SIG-M5 treated with dmso at 0.1 percent for 504 hours (cell line): ENCODE results near the gene GID8.
"Not testable (repeated sequence)": the region's sequence is repeated elsewhere in the genome, so short reads cannot be mapped to it uniquely, and the experiment has no call there.

Experiments used
- DNase-seq: peaks from one replicate; lab custom pipeline; 2025; ENCODE audit not compliant: unreplicated experiment; lab: John Stamatoyannopoulos, UW

Gene GID8

DNA sequence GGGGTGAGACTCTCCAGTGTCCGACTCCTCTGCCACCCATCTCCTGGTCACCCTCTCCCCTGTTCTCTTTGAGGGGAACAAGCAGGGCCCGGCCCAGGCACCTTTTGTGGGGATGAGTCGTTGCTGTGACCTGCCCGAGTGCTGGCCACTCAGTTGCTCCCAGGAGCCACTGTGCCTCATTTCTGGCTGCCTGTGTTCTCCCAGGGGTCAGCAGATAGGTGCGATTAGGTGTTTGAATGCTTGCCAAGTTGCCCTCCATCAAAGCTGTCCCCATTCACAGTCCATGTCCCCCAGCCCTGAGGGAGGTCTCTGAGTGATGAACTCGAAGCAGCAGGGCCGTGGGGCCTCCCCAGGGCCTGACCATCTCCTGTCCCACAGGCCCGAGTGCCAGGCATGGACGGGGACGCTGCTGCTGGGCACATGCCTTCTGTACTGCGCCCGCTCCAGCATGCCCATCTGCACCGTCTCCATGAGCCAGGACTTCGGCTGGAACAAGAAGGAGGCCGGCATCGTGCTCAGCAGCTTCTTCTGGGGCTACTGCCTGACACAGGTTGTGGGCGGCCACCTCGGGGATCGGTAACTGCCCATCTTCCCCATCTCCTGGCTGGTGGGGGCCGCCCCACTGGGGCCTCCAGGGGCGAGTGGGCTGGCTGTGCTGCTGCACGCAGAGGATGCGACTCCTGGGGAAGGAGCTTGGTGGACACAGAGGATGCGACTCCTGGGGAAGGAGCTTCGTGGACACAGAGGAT is 18.6 kb downstream of the GID8 start:
- DNase-seq = no peak

- DNase-seq = no peak
These were observed 19.5 kb downstream of the GID8 start for GRCh38 chr20:62957136-62958117.

DNA sequence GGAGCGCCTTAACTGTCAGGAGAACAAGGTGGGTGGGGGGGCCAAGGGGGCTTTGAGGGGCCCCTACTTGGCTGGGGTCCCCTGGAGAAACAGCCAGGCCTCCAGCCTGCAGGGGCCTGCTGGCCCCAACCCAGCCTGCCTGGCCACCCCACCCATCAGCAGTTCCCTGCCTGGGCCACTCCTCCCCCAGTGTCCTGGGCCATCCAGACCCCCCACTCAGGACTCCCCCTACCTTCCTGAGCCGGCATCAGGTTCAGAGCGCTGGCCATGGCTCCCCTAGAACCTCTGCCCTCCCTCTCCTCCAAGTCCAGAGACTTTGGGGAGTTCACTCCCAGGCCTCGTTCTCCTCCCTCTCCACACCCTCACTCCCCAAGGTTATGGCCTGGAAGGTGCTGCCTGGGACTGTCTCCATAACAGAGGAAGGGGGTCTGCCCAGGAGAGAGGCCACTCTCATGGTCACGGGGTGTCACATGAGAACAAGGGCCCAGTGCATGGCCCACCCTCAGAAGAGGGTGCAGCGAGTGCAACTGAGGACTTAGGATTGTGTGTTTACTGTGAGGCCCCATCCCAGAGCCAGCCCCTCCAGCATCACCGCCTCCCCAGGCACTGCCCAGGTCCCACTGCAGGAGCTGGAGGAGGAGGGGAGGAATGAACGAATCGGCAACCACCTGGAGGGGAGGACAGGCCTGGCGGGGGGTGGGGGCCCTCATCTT is 20.6 kb downstream of the GID8 start:
- DNase-seq = no peak

DNA sequence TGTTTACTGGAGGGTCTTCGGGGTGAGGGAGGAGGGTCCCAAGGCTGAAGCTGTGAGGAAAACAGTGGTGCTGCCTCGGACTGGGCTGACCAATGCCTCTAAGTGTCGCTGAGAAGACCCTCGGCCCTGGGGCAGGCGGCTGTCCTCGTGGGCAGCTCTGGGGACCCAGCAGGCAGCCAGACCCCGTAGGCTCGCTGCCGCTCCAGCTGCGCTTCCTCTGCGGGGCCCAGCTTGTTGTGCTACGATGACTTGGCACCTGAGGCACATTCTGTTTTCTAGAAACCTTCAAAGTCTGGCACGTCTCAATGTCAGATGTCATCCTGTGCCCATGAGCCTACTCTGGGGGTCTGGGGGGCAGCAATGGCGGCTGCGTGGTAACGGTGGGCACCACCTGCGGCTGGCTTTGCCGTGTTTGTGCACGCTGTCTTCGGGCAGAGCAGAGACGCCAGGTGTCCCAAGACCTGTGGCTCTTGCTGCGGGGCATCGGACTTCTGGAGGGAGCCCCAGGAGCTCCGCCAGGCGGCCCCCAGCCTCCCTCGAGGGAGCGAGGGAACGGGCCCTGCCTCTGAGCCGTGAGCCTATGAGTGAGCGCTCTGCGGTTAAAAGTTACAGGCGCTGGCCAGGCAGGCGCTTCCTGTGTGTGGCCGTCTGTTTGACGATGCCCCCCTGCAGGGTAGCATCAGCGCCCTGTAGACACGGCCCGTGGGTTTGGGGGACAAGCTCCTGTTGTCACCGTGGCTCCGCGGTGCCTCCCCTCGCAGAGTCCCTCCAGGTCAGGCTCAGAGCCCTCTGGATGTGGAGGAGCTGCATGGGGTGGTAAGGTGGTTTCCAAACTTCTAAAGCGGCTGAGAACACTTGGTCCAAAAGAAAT is 21.4 kb downstream of the GID8 start:
- no peak for DNase-seq

DNA sequence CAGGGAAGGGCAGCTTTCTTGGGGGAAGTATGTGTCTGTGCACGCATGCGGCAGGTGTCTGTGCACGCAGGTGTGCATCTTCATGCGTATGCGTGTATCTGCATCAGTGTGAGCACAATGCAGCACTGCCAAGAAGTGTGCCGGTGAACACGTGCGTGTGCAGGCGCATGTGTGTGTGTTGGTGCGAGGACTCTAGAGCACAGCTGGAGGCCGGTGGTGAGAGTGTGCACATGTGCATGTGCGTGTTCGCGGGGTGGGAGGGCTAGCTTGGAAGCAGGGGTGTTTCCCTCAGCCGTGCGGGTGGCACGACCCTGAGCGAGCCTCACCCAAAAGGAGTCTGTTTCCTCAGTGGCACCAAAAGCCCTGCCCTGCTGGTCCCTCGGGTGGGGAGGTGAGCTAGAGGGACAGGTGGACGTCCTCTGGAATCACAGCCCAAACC is 22.1 kb downstream of the GID8 start:
- DNase-seq = no peak

- not testable (repeated sequence) for DNase-seq
These were observed 22.7 kb downstream of the GID8 start for GRCh38 chr20:62960446-62961309.

DNA sequence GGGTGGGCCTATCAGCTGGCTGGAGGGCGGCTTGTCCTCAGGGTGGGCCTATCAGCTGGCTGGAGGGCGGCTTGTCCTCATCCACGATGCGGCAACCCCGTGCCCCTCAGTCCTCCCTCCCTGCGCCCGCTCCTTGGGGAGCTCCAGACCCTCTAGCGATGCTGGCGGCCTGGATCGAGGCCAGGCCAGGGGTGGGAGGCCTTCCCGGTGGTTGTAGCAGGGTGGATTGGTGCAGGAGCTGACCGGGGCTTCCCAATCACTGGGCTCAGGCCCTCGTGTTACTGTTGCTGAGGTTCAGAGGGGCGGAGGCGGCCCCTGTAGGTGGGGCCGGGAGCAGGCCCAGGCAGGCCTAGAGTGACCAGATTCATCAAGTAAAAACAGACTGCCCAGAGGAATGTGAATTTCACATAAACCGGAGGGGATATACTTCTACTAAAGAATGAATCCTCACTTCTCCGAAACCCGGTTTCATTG is 23.4 kb downstream of the GID8 start:
- DNase-seq = no peak

- DNase-seq = no peak
These were observed 23.9 kb downstream of the GID8 start for GRCh38 chr20:62961799-62962198.

DNA sequence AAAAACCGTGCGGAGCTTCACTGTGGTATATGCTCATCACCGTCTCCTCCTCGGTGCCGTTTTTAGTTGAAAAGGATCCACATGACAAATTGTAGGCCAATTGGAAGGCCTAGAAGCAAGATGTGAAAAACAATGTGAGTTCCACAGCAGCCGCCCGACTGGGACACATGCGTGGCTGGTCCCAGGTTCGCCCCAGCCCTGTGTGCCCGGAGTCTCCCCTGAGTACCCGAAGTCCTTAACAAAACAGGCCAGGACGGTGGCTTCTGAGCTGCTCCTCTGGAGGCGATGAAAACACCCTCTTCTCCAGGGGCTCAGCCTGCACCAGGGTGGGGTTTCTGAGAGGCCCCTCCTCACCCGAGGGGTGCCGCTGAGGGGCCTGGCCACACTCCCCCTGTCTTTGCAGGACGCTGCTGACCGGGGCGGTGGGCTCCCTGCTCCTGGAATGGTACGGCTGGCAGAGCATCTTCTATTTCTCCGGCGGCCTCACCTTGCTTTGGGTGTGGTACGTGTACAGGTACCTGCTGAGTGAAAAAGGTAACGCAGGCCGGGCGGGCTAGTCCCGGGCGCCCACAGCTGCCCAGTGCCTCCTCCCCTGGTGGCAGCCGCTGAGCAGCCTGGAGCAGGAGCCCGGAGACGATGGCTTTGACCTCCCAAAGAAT is 24.4 kb downstream of the GID8 start:
- no peak for DNase-seq

DNA sequence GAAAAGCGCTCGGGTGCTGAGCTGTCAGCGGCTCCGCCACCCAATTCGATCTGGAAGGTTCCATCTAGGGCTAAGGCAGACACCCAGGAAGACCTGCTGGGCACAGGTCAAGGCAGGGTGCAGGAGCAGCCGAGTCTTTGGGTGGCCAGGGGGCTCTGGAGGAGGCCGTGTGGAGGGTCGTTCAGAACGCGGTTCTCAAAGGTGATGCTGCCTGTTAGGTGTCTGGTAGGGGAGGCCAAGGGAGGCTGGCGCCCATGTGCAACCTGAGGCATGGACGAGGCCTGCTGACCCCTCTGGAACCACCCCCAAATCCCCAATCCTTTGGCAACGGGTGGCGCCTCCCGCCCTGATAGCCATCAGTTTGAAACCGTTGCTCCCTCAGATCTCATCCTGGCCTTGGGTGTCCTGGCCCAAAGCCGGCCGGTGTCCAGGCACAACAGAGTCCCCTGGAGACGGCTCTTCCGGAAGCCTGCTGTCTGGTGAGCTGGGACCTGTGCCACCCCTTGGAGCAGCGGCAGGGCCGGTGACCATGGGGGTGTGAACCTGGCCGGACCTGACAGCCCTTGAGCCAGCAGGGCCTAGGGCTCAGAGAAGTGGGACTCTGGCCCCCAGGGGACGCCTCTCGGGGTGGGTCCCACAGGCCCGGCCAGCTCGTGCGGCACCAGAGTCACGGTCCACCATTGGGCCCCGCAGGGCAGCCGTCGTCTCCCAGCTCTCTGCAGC is 25.1 kb downstream of the GID8 start:
- DNase-seq = no peak

DNA sequence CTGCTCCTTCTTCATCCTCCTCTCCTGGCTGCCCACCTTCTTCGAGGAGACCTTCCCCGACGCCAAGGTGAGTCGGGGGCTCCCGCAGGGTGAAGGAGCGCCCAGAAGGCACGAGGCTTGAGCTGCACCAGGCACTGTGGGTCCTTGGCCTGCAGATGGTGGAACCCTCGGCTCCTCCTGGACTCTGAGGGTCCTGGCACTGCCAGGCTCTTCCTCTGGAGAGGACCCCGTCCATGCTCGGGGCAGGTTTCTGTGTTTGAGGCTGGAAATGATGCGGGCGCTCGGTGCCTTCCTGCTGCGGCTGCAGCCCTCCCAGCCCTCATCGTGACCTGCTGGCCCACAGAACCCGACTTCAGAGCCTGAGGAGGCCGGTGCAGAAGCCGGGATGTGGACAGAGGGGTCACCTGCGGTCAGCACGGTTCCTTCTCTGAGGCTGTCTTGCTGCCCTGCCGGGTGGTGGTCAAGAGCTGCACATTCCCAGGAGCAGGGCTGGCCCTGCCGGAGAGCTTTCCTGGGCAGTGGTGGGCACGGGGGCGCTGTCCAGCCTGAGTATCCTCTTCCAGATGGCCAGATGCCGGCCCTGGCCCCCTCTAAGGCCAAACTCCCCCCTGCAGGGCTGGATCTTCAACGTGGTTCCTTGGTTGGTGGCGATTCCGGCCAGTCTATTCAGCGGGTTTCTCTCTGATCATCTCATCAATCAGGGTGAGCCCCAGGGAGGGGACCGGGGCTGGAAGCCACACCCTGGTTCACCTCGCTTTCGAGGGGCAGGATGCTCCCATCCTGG is 25.9 kb downstream of the GID8 start:
- no peak for DNase-seq

DNA sequence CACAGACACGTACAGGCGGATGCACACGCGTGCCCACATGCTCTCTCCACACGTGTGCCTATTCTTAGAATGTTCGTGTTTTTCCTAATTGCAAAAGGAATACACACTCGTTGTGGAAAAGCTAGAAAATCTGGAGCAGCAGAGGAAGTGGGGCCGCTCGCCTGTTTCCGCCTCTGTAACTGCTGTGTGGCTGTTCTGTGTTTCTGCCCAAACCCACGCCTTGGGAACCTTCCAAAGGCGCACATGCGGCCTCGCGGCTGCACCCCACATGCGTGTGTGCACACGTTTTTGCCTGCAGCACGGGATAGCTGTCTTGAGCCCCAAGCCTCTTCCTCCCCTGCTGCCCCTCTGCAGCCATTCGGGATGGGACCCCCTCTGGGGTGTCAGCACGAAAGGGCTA is 26.8 kb downstream of the GID8 start:
- DNase-seq = no peak

GRCh38 chr20:62965363-62965771 is 27.4 kb downstream of the GID8 start:
- DNase-seq = no peak

DNA sequence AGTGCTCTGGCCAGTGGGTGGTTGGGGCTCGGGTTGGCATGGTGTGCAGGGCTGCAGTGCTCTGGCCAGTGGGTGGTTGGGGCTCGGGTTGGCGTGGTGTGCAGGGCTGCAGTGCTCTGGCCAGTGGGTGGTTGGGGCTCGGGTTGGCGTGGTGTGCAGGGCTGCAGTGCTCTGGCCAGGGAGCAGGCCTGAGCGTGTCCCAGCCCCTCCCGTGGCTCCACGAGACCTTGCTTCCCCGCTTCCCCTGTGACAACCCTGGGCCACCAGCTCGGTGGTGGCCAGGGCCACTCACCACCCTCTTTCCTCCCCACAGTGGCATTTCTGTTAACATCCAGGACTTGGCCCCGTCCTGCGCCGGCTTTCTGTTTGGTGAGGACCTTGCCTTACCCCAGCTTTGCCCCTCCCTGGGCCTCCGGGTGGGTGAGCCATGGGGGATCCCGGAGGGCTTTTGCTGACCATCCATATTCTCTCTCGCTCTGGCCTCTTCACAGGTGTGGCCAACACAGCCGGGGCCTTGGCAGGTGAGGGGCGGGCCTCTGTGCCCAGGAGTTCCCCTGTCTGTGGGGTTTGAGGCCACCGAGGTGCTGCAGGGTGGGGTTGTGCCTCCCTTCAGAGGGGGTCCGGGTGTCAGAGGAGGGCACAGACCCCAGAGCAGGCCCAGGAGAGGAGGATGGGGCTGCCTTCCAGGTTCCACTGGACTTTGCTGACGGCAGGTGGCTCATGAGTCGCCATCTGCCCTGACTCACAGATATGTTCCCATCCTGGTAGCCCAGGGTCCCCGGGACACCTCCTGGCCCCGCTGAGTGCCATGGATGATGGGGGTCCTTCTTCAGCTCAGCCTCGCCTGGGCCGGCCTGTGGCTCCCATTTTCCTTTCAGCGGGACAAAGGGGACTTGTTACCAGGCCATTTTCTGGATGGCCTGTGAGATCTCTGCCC is 28.5 kb downstream of the GID8 start:
- DNase-seq = no peak

DNA sequence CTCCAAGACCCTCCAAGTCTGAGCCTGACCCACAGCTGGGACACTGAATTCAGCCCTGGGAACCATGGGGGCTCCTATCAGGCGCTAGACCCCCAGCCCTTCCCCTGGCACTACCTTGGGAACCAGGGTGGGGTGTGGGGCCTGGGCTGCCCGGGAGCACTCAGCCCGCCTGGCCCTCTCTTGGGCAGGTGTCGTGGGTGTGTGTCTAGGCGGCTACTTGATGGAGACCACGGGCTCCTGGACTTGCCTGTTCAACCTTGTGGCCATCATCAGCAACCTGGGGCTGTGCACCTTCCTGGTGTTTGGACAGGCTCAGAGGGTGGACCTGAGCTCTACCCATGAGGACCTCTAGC is 29.2 kb downstream of the GID8 start:
- DNase-seq = no peak

DNA sequence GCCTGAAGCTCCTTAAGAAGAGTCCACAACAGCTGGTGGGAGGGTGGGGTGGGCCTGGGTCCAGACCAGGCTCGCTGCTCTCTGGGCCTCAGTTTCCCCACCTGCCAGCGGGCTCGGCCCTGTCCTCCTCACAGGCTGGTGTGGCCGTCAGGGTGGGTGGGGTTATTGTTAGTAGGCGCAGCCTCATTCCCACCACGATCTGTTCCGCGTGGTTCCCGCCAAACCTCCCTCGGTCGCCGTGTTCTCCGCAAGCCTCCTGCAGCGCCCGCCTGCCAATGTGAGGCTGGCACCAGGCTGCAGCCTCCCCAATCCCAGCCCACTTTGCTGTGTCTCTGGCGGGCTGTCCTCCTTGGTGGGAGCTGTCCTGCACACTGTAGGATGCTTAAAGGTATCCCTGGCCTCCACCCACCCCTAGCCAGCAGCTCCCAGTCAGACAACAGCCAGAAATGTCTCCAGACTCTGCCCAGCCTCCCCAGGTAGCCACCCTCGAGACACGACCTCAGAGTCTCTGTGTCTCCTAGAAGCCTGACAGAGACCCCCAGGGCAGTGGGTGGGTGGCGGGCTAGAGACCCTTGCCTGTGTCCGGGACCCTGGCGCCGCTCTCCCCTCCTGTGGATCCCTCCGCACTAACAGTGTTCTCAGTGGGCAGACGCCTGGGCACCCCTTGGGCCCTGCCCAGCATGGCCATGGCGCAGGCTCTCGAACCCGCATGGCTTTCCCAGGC is 29.8 kb downstream of the GID8 start:
- no peak for DNase-seq
